ENCODE measurements around the gene POLR3K. TPM values are rescaled to one million over a fixed set of nuclear protein-coding genes. Genes with fewer than 3 reads are reported as not detected.
"Not testable (repeated sequence)": the region's sequence is repeated elsewhere in the genome, so short reads cannot be mapped to it uniquely, and the experiment has no call there.

The POLR3K gene
- total RNA-seq, 2 experiments from 2014 or later, result 26.2 to 74.1 TPM

DNA sequence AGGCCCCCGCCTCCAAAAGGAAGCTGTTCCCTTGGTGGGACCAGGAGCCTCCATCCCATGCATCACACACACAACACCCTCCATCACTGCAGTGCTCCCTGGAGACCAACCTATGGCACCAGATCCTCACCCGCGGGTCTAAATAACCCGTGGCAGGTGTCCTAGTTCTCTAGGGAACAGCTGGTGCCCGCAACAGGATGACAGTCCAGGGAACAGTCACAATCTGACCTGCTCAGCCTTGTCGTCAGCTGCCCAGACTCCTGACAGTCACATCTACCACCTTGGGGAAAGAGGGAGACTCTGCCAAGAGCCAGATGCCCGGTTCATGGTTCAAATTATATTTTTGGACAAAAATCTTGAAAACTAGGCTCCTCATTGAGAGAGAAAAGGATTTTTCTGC lies 22.8 kb downstream of the POLR3K start:
- H3K79me2 ChIP-seq (ENCODE audit: insufficient read depth, low read depth, low read length); H3K4me3 ChIP-seq (ENCODE audit: low read depth, low read length, poor library complexity, severe bottlenecking); H4K20me1 ChIP-seq (ENCODE audit: insufficient read depth, low read length); H3K4me2 ChIP-seq (ENCODE audit: low read length); CTCF ChIA-PET (ENCODE audit: unreplicated experiment); POLR2A ChIA-PET; intact Hi-C loops (cut with micrococcal nuclease; ENCODE audit: unreplicated experiment); BruUV-seq (replicated peaks); DNase-seq (ENCODE audit: low spot score); H3K27ac ChIP-seq (ENCODE audit: low read depth, low read length, poor library complexity, severe bottlenecking); H3K9me2 ChIP-seq (ENCODE audit: insufficient read depth, low read length); H3K9me3 ChIP-seq (ENCODE audit: low read length); H3K4me1 ChIP-seq (ENCODE audit: insufficient read depth, low read length, poor library complexity, severe bottlenecking); H2AFZ ChIP-seq (ENCODE audit: low read length): not testable (repeated sequence)
- H3K36me3 ChIP-seq (ENCODE audit: insufficient read depth, low read length), result peaks cover 21% of the 10 kb centered on the region

DNA sequence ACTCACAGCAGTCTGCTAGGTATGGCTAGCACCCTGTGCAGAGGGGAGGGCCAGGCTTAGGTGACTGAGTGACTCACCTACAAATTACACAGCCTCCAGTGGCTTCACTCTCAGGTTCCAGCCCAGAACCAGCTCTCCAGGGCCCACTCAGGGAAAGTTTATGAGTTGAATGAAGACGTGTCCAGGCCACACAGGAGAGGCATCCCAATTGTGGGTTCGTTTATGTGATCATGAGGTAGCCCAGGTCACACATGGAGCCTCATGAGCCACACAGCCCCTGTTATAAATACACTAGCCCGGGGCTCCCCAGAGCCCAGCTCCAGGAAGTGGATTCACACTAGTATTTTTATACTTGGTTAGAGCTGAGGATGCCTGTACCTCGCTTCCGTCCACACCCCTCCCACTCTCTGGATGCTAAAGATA lies 27.5 kb downstream of the POLR3K start:
- intact Hi-C loops (cut with micrococcal nuclease; ENCODE audit: unreplicated experiment); POLR2A ChIA-PET; H3K36me3 ChIP-seq (ENCODE audit: insufficient read depth, low read length); CTCF ChIA-PET (ENCODE audit: unreplicated experiment); H3K4me3 ChIP-seq (ENCODE audit: low read depth, low read length, poor library complexity, severe bottlenecking); H3K79me2 ChIP-seq (ENCODE audit: insufficient read depth, low read depth, low read length); H3K9me3 ChIP-seq (ENCODE audit: low read length); DNase-seq (ENCODE audit: low spot score); H3K27ac ChIP-seq (ENCODE audit: low read depth, low read length, poor library complexity, severe bottlenecking); H4K20me1 ChIP-seq (ENCODE audit: insufficient read depth, low read length); H3K9me2 ChIP-seq (ENCODE audit: insufficient read depth, low read length); H3K4me1 ChIP-seq (ENCODE audit: insufficient read depth, low read length, poor library complexity, severe bottlenecking); BruUV-seq (replicated peaks); H2AFZ ChIP-seq (ENCODE audit: low read length); H3K4me2 ChIP-seq (ENCODE audit: low read length): not testable (repeated sequence)

DNA sequence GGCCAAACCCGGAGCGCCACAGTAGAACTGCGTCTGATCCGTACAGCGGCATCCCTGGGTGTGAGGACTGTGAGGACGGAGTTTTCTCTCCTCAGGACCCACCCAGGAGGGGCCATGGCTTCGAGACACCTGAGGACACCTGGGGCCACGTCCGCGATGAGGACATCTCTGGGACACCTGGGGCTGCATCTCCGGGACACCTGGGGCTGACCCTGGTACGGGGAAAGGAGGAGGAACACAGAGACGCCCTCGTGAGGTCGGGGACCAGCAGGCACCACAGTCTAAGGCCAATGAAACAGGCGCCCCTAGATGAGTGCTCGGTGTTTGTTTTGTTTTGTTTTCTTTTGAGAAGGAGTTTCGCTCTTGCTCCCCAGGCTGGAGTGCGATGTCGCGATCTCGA lies 29.3 kb downstream of the POLR3K start:
- CTCF ChIA-PET (ENCODE audit: unreplicated experiment); H4K20me1 ChIP-seq (ENCODE audit: insufficient read depth, low read length); H3K79me2 ChIP-seq (ENCODE audit: insufficient read depth, low read depth, low read length); H2AFZ ChIP-seq (ENCODE audit: low read length); POLR2A ChIA-PET; intact Hi-C loops (cut with micrococcal nuclease; ENCODE audit: unreplicated experiment); H3K27ac ChIP-seq (ENCODE audit: low read depth, low read length, poor library complexity, severe bottlenecking); DNase-seq (ENCODE audit: low spot score); BruUV-seq (replicated peaks); H3K9me3 ChIP-seq (ENCODE audit: low read length); H3K36me3 ChIP-seq (ENCODE audit: insufficient read depth, low read length); H3K4me2 ChIP-seq (ENCODE audit: low read length); H3K4me1 ChIP-seq (ENCODE audit: insufficient read depth, low read length, poor library complexity, severe bottlenecking); H3K4me3 ChIP-seq (ENCODE audit: low read depth, low read length, poor library complexity, severe bottlenecking); H3K9me2 ChIP-seq (ENCODE audit: insufficient read depth, low read length): not testable (repeated sequence)

DNA sequence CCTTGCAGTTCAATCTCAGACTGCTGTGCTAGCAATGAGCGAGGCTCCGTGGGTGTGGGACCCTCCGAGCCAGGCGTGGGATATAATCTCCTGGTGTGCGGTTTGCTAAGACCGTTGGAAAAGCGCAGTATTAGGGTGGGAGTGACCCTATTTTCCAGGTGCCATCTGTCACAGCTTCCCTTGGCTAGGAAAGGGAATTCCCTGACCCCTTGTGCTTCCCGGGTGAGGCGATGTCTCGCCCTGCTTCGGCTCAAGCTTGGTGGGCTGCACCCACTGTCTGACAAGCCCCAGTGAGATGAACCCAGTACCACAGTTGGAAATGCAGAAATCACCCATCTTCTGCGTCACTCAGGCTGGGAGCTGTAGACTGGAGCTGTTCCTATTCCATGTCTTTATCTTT lies 32.5 kb downstream of the POLR3K start:
- H3K9me3 ChIP-seq (ENCODE audit: low read length); H3K79me2 ChIP-seq (ENCODE audit: insufficient read depth, low read depth, low read length); H3K27ac ChIP-seq (ENCODE audit: low read depth, low read length, poor library complexity, severe bottlenecking); H2AFZ ChIP-seq (ENCODE audit: low read length); BruUV-seq (replicated peaks); H3K36me3 ChIP-seq (ENCODE audit: insufficient read depth, low read length); H3K4me3 ChIP-seq (ENCODE audit: low read depth, low read length, poor library complexity, severe bottlenecking); CTCF ChIA-PET (ENCODE audit: unreplicated experiment); DNase-seq (ENCODE audit: low spot score); H3K9me2 ChIP-seq (ENCODE audit: insufficient read depth, low read length); POLR2A ChIA-PET; H4K20me1 ChIP-seq (ENCODE audit: insufficient read depth, low read length); intact Hi-C loops (cut with micrococcal nuclease; ENCODE audit: unreplicated experiment); H3K4me1 ChIP-seq (ENCODE audit: insufficient read depth, low read length, poor library complexity, severe bottlenecking); H3K4me2 ChIP-seq (ENCODE audit: low read length): not testable (repeated sequence)

DNA sequence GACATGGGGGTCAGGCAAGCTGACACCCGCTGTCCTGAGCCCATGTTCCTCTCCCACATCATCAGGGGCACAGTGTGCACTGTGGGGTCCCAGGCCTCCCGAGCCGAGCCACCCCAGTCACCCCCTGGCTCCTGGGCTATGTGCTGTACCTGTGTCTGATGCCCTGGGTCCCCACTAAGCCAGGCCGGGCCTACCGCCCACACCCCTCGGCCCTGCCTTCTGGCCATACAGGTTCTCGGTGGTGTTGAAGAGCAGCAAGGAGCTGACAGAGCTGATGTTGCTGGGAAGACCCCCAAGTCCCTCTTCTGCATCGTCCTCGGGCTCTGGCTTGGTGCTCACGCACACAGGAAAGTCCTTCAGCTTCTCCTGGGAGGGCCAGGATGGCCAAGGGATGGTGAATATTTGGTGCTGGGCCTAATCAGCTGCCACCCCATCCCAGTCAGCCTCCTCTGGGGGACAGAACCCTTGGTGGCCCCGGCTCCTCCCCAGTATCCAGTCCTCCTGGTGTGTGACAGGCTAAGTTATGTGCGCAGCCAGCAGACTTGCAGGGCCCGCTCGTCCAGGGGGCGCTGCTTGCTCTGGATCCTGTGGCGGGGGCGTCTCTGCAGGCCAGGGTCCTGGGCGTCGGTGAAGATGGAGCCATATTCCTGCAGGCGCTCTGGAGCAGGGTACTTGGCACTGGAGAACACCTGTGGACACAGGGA lies 36.2 kb downstream of the POLR3K start:
- not testable (repeated sequence) for BruUV-seq (replicated peaks)

More for the DNA sequence above, 36.2 kb downstream of the POLR3K start:
- POLR2A ChIA-PET; intact Hi-C loops (cut with micrococcal nuclease; ENCODE audit: unreplicated experiment); H3K36me3 ChIP-seq (ENCODE audit: insufficient read depth, low read length); H3K79me2 ChIP-seq (ENCODE audit: insufficient read depth, low read depth, low read length); DNase-seq (ENCODE audit: low spot score); CTCF ChIA-PET (ENCODE audit: unreplicated experiment); H3K4me3 ChIP-seq (ENCODE audit: low read depth, low read length, poor library complexity, severe bottlenecking); H3K9me2 ChIP-seq (ENCODE audit: insufficient read depth, low read length); H3K27ac ChIP-seq (ENCODE audit: low read depth, low read length, poor library complexity, severe bottlenecking); H3K4me1 ChIP-seq (ENCODE audit: insufficient read depth, low read length, poor library complexity, severe bottlenecking); H4K20me1 ChIP-seq (ENCODE audit: insufficient read depth, low read length); H3K4me2 ChIP-seq (ENCODE audit: low read length); H2AFZ ChIP-seq (ENCODE audit: low read length); H3K9me3 ChIP-seq (ENCODE audit: low read length): not testable (repeated sequence)
